ENCODE results near the gene BMPR1A.
"Not testable (repeated sequence)": the region's sequence is repeated elsewhere in the genome, so short reads cannot be mapped to it uniquely, and the experiment has no call there.

GRCh38 chr10:86978457-86978856 is 222.0 kb downstream of the BMPR1A start:
- TF ChIP-seq POLR2A, CTCF (IDR thresholded peaks at IDR 0.05): not testable (repeated sequence)

Data from lower leg skin (tissue), 3 donors.